ENCODE data around the gene MAPKAPK5. TPM values are rescaled to one million over a fixed set of nuclear protein-coding genes. Genes with fewer than 3 reads are reported as not detected.

The MAPKAPK5 gene
- total and polyA plus RNA-seq, 2 experiments from 2014 or later: 45.1 to 49.1 TPM

DNA sequence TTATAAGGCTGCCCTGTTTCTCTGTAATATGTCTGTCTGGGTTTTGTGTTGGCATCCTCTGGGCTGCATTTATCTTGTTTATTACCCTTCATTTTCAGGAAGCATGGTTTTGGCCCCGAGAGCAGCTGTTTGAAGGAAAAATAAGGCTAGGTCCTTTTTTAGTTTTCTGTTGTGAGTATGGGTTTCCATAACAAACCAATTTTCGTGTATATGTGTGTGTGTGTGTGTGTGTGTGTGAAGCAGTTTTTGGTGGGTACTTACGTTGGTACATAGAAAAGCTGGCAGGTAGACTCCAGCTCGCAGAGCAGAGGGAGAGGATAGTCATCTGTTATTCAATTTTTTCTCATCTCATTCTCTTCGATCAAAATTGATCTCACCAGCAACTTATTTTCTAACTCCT, 52.5 kb downstream of the MAPKAPK5 start:
- DNase-seq (ENCODE audit: low spot score): no peak
- no peaks in the 10 kb centered on the region for H3K9me2 ChIP-seq (replicated peaks; ENCODE audit: insufficient read depth)
- no peak overlapping the region for H2AFZ ChIP-seq
- no peaks in the 10 kb centered on the region for H3K27me3 ChIP-seq
- H3K36me3 ChIP-seq (replicated peaks; ENCODE audit: insufficient read depth, low read depth): no peaks in the 10 kb centered on the region
- H3K9me3 ChIP-seq (ENCODE audit: low read depth): no peaks in the 10 kb centered on the region
- H3K27ac ChIP-seq: no peak overlapping the region
- no peaks in the 10 kb centered on the region for H3K79me2 ChIP-seq
- TF ChIP-seq EZH2phosphoT487 (IDR thresholded peaks at IDR 0.05; ENCODE audit: low read depth, severe bottlenecking, unreplicated experiment) (no peak), CTCF (IDR thresholded peaks at IDR 0.05; ENCODE audit: poor library complexity) (no peak), EZH2 (IDR thresholded peaks at IDR 0.05; ENCODE audit: borderline replicate concordance) (no peak)
- 93% methylated on average over 5 of the region's 5 CpGs for WGBS (ENCODE audit: low lambda C conversion rate, missing lambda C conversion rate)
- H3K4me3 ChIP-seq: no peak overlapping the region
- no peaks in the 10 kb centered on the region for H3K4me1 ChIP-seq (ENCODE audit: insufficient read depth)
- no peak overlapping the region for H3K4me2 ChIP-seq
- H4K20me1 ChIP-seq (ENCODE audit: insufficient read depth, poor library complexity, severe bottlenecking): no peaks in the 10 kb centered on the region

- H3K27me3 ChIP-seq: no peaks in the 10 kb centered on the region
- 92% methylated on average over 4 of the region's 4 CpGs for WGBS (ENCODE audit: low lambda C conversion rate, missing lambda C conversion rate)
- DNase-seq (ENCODE audit: low spot score): no peak
- no peaks in the 10 kb centered on the region for H3K4me1 ChIP-seq (ENCODE audit: insufficient read depth)
- H2AFZ ChIP-seq: no peak overlapping the region
- no peaks in the 10 kb centered on the region for H3K9me2 ChIP-seq (replicated peaks; ENCODE audit: insufficient read depth)
- no peak overlapping the region for H3K4me2 ChIP-seq
- TF ChIP-seq EZH2phosphoT487 (IDR thresholded peaks at IDR 0.05; ENCODE audit: low read depth, severe bottlenecking, unreplicated experiment) (no peak), EZH2 (IDR thresholded peaks at IDR 0.05; ENCODE audit: borderline replicate concordance) (no peak)
- H4K20me1 ChIP-seq (ENCODE audit: insufficient read depth, poor library complexity, severe bottlenecking): no peaks in the 10 kb centered on the region
- H3K4me3 ChIP-seq: no peak overlapping the region
- no peaks in the 10 kb centered on the region for H3K79me2 ChIP-seq
- no peak overlapping the region for H3K27ac ChIP-seq
- no peaks in the 10 kb centered on the region for H3K9me3 ChIP-seq (ENCODE audit: low read depth)
- no peaks in the 10 kb centered on the region for H3K36me3 ChIP-seq (replicated peaks; ENCODE audit: insufficient read depth, low read depth)
Observed at GRCh38 chr12:111901182-111901581, 59.2 kb downstream of the MAPKAPK5 start.

DNA sequence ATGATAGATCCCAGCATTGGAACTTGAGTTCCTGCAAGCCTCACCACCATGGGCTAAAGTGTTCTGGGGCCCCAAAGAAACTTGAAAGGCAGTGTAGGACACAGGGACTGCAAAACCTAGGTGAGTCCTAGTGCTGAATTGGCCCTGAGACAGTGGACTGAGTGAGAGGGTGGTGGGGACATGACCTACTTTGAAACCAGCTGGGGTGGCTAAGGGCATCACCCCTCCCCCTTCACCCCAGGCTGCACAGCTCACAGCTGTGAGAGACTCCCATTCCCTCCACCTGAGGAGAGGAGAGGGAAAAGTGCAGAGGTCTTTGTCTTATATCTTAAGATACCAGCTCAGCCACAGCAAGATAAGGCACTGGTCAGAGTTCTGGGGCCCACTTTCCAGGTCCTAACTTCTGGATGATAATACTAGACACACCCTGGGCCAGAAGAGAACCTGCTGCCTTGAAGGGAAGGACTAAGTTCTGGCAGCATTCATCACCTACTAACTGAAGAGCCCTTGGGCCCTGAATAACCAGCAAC, 62.5 kb downstream of the MAPKAPK5 start:
- no peaks in the 10 kb centered on the region for H3K79me2 ChIP-seq
- TF ChIP-seq EZH2phosphoT487 (IDR thresholded peaks at IDR 0.05; ENCODE audit: low read depth, severe bottlenecking, unreplicated experiment): no peak
- no peak for TF ChIP-seq EZH2 (IDR thresholded peaks at IDR 0.05; ENCODE audit: borderline replicate concordance)
- no peak for TF ChIP-seq CTCF (IDR thresholded peaks at IDR 0.05; ENCODE audit: poor library complexity)
- H3K4me2 ChIP-seq: no peak overlapping the region
- H3K4me1 ChIP-seq (ENCODE audit: insufficient read depth): no peaks in the 10 kb centered on the region
- H3K9me2 ChIP-seq (replicated peaks; ENCODE audit: insufficient read depth): no peaks in the 10 kb centered on the region
- no peaks in the 10 kb centered on the region for H4K20me1 ChIP-seq (ENCODE audit: insufficient read depth, poor library complexity, severe bottlenecking)
- H3K27me3 ChIP-seq: no peaks in the 10 kb centered on the region
- no peak overlapping the region for H2AFZ ChIP-seq
- peaks cover 10% of the 10 kb centered on the region for H3K9me3 ChIP-seq (ENCODE audit: low read depth)
- DNase-seq (ENCODE audit: low spot score): no peak
- no peak overlapping the region for H3K27ac ChIP-seq
- H3K36me3 ChIP-seq (replicated peaks; ENCODE audit: insufficient read depth, low read depth): no peaks in the 10 kb centered on the region
- H3K4me3 ChIP-seq: no peak overlapping the region

DNA sequence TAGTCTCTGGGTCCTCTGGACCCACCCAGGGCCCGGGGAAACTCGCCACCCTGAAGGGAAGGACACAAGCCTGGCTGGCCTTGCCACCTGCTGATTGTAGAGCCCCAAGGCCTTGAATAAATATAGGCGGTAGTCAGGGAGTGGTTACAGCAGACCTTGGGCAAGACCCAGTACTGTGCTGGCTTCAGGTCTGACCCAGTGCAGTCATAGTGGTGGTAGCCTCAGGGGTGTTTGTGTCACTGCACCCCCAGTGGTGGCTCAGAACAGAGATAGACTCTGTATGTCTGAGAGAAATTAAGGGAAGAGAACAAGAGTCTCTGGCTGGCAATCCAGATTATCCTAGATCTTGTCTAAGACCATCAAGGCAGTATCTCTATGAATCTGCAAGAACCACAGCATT, 63.5 kb downstream of the MAPKAPK5 start:
- Histone ChIP-seq H3K4me1 (ENCODE audit: insufficient read depth) (no peaks in the 10 kb centered on the region), H3K4me2 (no peak overlapping the region), H3K36me3 (replicated peaks; ENCODE audit: insufficient read depth, low read depth) (no peaks in the 10 kb centered on the region), H3K27ac (no peak overlapping the region), H2AFZ (no peak overlapping the region), H3K27me3 (no peaks in the 10 kb centered on the region), H3K9me3 (ENCODE audit: low read depth) (peaks cover 10% of the 10 kb centered on the region), H3K9me2 (replicated peaks; ENCODE audit: insufficient read depth) (no peaks in the 10 kb centered on the region), H4K20me1 (ENCODE audit: insufficient read depth, poor library complexity, severe bottlenecking) (no peaks in the 10 kb centered on the region), H3K79me2 (no peaks in the 10 kb centered on the region), H3K4me3 (no peak overlapping the region)
- no peak for TF ChIP-seq EZH2 (IDR thresholded peaks at IDR 0.05; ENCODE audit: borderline replicate concordance)
- no peak for TF ChIP-seq EZH2phosphoT487 (IDR thresholded peaks at IDR 0.05; ENCODE audit: low read depth, severe bottlenecking, unreplicated experiment)
- TF ChIP-seq CTCF (IDR thresholded peaks at IDR 0.05; ENCODE audit: poor library complexity): no peak
- no peak for DNase-seq (ENCODE audit: low spot score)
- WGBS (ENCODE audit: low lambda C conversion rate, missing lambda C conversion rate): 100% methylated on average over 3 of the region's 3 CpGs

All from hepatocyte (in vitro differentiated cells).